ENCODE data around the gene AVPI1. TPM values are rescaled to one million over a fixed set of nuclear protein-coding genes. Genes with fewer than 3 reads are reported as not detected.
"Not testable (repeated sequence)": the region's sequence is repeated elsewhere in the genome, so short reads cannot be mapped to it uniquely, and the experiment has no call there.

AVPI1 gene
- total RNA-seq, 2 donors from 2014 or later = 9.5 to 25.6 TPM

GRCh38 chr10:97650726-97651125, 36.3 kb downstream of the AVPI1 start:
- no peak overlapping the region for H3K27ac ChIP-seq
- TF ChIP-seq, protein P1, sequence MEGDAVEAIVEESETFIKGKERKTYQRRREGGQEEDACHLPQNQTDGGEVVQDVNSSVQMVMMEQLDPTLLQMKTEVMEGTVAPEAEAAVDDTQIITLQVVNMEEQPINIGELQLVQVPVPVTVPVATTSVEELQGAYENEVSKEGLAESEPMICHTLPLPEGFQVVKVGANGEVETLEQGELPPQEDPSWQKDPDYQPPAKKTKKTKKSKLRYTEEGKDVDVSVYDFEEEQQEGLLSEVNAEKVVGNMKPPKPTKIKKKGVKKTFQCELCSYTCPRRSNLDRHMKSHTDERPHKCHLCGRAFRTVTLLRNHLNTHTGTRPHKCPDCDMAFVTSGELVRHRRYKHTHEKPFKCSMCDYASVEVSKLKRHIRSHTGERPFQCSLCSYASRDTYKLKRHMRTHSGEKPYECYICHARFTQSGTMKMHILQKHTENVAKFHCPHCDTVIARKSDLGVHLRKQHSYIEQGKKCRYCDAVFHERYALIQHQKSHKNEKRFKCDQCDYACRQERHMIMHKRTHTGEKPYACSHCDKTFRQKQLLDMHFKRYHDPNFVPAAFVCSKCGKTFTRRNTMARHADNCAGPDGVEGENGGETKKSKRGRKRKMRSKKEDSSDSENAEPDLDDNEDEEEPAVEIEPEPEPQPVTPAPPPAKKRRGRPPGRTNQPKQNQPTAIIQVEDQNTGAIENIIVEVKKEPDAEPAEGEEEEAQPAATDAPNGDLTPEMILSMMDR (IDR thresholded peaks at IDR 0.05) = no peak
- H3K4me1 ChIP-seq (ENCODE audit: control insufficient read depth in 1 of 2, low read depth in 2 of 2) = peaks cover 10 to 27% of the 10 kb centered on the region in 2 donors
- no peaks in the 10 kb centered on the region for H3K27me3 ChIP-seq (replicated peaks; ENCODE audit: insufficient read depth)
- DNase-seq (ENCODE audit: low spot score) (no peak), ATAC-seq (ENCODE audit: insufficient number of reproducible peaks, low FRiP score, low read depth) (no peak)
- peaks cover 11% of the 10 kb centered on the region for H3K36me3 ChIP-seq
- H3K4me3 ChIP-seq = no peak overlapping the region
- no peaks in the 10 kb centered on the region for H3K9me3 ChIP-seq

- ATAC-seq (ENCODE audit: insufficient number of reproducible peaks, low FRiP score, low read depth); H3K4me3 ChIP-seq; H3K9me3 ChIP-seq; DNase-seq (ENCODE audit: low spot score); H3K27me3 ChIP-seq (replicated peaks; ENCODE audit: insufficient read depth): not testable (repeated sequence)
- peaks cover 10 to 27% of the 10 kb centered on the region in 2 donors for H3K4me1 ChIP-seq (ENCODE audit: control insufficient read depth in 1 of 2, low read depth in 2 of 2)
- peak overlapping the region in 1 of 2 donors; percentile 60 for H3K27ac ChIP-seq
- peaks cover 15% of the 10 kb centered on the region for H3K36me3 ChIP-seq
These were observed 37.7 kb downstream of the AVPI1 start for GRCh38 chr10:97649405-97649750.

- no peak for DNase-seq (ENCODE audit: low spot score)
- TF ChIP-seq, protein P1 (IDR thresholded peaks at IDR 0.05) = no peak
- Histone ChIP-seq H3K27ac (peak overlapping the region in 1 of 2 donors; percentile 60), H3K27me3 (replicated peaks; ENCODE audit: insufficient read depth) (no peaks in the 10 kb centered on the region), H3K4me3 (no peak overlapping the region), H3K36me3 (peaks cover 20% of the 10 kb centered on the region), H3K9me3 (no peaks in the 10 kb centered on the region), H3K4me1 (ENCODE audit: control insufficient read depth in 1 of 2, low read depth in 2 of 2) (peaks cover 10 to 30% of the 10 kb centered on the region in 2 donors)
- peak; percentile 68 for ATAC-seq (ENCODE audit: insufficient number of reproducible peaks, low FRiP score, low read depth)
These were observed 38.3 kb downstream of the AVPI1 start for GRCh38 chr10:97648562-97649404.

- Histone ChIP-seq H3K27ac (no peak overlapping the region), H3K27me3 (replicated peaks; ENCODE audit: insufficient read depth) (no peaks in the 10 kb centered on the region), H3K36me3 (peaks cover 21% of the 10 kb centered on the region), H3K9me3 (no peaks in the 10 kb centered on the region), H3K4me3 (no peak overlapping the region), H3K4me1 (ENCODE audit: control insufficient read depth in 1 of 2, low read depth in 2 of 2) (peaks cover 14 to 41% of the 10 kb centered on the region in 2 donors)
- TF ChIP-seq, protein P1 (IDR thresholded peaks at IDR 0.05) = no peak
- ATAC-seq (ENCODE audit: insufficient number of reproducible peaks, low FRiP score, low read depth) (no peak), DNase-seq (ENCODE audit: low spot score) (no peak)
These were observed 39.5 kb downstream of the AVPI1 start for GRCh38 chr10:97647556-97647955.

DNA sequence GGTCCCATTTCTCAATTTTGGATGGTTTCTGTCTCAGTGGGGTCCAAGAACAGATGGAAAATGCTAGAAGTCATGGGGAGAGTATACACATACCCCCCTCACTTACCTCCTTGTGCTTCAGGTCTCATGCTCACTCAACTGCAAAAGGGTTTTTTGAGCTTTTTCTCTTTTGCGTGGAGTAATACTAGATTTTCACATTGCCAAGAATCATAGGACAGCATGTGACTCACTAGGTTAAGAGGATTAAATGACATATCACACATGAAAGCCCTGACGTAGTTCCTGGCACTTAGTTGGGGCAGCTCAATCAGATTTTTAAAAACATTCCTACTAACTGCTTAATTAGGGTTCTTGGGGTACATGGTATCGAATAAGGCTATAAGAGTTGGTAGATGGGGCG, 42.1 kb downstream of the AVPI1 start:
- Histone ChIP-seq H3K4me3 (no peak overlapping the region), H3K27ac (no peak overlapping the region), H3K36me3 (peaks cover 11% of the 10 kb centered on the region), H3K9me3 (no peaks in the 10 kb centered on the region), H3K4me1 (ENCODE audit: control insufficient read depth in 1 of 2, low read depth in 2 of 2) (peaks cover 24 to 53% of the 10 kb centered on the region in 2 donors), H3K27me3 (replicated peaks; ENCODE audit: insufficient read depth) (no peaks in the 10 kb centered on the region)
- ATAC-seq (ENCODE audit: insufficient number of reproducible peaks, low FRiP score, low read depth) = no peak
- DNase-seq (ENCODE audit: low spot score) = no peak
- TF ChIP-seq, protein P1 (IDR thresholded peaks at IDR 0.05) = no peak

All from thoracic aorta (tissue), 2 donors.